Testis (tissue), 3 donors: ENCODE results near the gene TUNAR. TPM values are rescaled to one million over a fixed set of nuclear protein-coding genes. Genes with fewer than 3 reads are reported as not detected.
A peak's percentile ranks its signal among the peaks of the same experiment; 100 is the strongest.

Source experiments
- DNase-seq: peaks from one replicate; pipeline ENCODE4 v3.0.0-alpha.2; 2019
- H3K27ac ChIP-seq, 2 donors: fragments of 200-600 bp; sonication (generic); one replicate each; pipeline ENCODE4 v1.5.1; 2019
- H3K27me3 ChIP-seq: fragments of 200-600 bp; sonication (generic); one replicate; pipeline ENCODE4 v1.5.1; 2019
- H3K36me3 ChIP-seq: fragments of 200-600 bp; sonication (generic); one replicate; pipeline ENCODE4 v1.5.1; 2017; ENCODE audit warnings: low read depth; ENCODE audit errors: missing control alignments
- H3K4me1 ChIP-seq: fragments of 200-600 bp; sonication (generic); one replicate; pipeline ENCODE4 v1.5.1; 2019
- H3K4me3 ChIP-seq, 2 donors: fragments of 200-600 bp; sonication (generic); one replicate each; pipeline ENCODE4 v1.5.1; 2017 to 2019
- H3K9me3 ChIP-seq: fragments of 200-600 bp; sonication (generic); one replicate; pipeline ENCODE4 v1.5.1; 2017
- POLR2A ChIP-seq: fragments of 450-650 bp; IDR thresholded peaks from one replicate; pipeline ENCODE4 v1.6.1; 2017; ENCODE audit warnings: antibody characterized with exemption, mild to moderate bottlenecking, moderate library complexity
- WGBS, 2 donors: methylation state at CpG; one replicate each; pipeline ENCODE4 v1.1.5; 2018; 5-methylcytosine and 5-hydroxymethylcytosine counted together
- intact Hi-C: fragments of 100-400 bp; cut with DNase I; formaldehyde crosslinking; loops from one replicate; pipeline ENCODE4 v1.15.1; 2023; ENCODE audit warnings: low total_unique reads
- polyA plus RNA-seq: library from polyadenylated mRNA; stranded (reverse); fragments of 350-450 nt; fragmentation: Illumina TruSeq; extraction: RNeasy Lipid Tissue Mini Kit (QIAGEN cat#74804); gene quantifications from one replicate; pipeline ENCODE4 v1.2.3, GENCODE V29; 2014; ENCODE audit warnings: low read depth, low replicate concordance; ENCODE audit not compliant: insufficient read depth
- total RNA-seq, 2 donors: library from RNA; depleted of rRNA; stranded (reverse); fragments of >200 nt; gene quantifications; one replicate each; pipeline ENCODE4 v1.2.3, GENCODE V29; 2016
- TF ChIP-seq, protein P1 (sequence below), 3 experiments: fragments of 450-650 bp in 2 of 3; fragments of 200-600 bp in 1 of 3; sonication (generic) in 1 of 3; IDR thresholded peaks; one replicate each; pipeline ENCODE4 v1.5.1; 2016 to 2019; ENCODE audit warnings: antibody characterized with exemption in 3 of 3, mild to moderate bottlenecking in 2 of 3, moderate library complexity in 1 of 3

Gene TUNAR
- total and polyA plus RNA-seq, 3 donors from 2014 or later, result 2.3 to 4.2 (median 3.9) TPM

DNA sequence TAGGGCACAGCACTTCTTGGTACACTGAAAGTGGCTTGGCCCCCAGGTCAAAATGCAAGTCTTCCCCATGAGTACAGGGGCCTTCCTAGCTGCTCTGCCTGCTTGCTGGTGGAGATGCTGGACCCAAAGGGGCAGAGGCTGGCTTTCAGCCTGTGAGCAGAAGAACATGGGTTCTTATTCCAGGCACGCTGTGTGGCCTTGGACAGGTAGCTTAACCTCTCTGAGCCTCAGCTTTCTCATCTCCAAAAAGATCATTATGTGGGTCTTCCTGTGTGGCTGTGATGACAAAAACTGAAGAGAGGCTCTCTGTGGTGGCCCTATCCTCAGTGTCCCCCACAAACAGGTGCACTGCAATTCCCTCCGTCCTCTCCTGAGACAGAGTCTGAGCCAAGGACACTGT lies 45.6 kb upstream of the TUNAR start:
- no peaks in the 10 kb centered on the region for H3K27me3 ChIP-seq
- no peak for DNase-seq
- intact Hi-C loops, result no loop called here
- no peak overlapping the region for H3K4me3 ChIP-seq
- H3K36me3 ChIP-seq, result no peaks in the 10 kb centered on the region
- TF ChIP-seq, protein P1, sequence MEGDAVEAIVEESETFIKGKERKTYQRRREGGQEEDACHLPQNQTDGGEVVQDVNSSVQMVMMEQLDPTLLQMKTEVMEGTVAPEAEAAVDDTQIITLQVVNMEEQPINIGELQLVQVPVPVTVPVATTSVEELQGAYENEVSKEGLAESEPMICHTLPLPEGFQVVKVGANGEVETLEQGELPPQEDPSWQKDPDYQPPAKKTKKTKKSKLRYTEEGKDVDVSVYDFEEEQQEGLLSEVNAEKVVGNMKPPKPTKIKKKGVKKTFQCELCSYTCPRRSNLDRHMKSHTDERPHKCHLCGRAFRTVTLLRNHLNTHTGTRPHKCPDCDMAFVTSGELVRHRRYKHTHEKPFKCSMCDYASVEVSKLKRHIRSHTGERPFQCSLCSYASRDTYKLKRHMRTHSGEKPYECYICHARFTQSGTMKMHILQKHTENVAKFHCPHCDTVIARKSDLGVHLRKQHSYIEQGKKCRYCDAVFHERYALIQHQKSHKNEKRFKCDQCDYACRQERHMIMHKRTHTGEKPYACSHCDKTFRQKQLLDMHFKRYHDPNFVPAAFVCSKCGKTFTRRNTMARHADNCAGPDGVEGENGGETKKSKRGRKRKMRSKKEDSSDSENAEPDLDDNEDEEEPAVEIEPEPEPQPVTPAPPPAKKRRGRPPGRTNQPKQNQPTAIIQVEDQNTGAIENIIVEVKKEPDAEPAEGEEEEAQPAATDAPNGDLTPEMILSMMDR (IDR thresholded peaks at IDR 0.05), result no peak
- TF ChIP-seq POLR2A, result no peak
- no peak overlapping the region for H3K27ac ChIP-seq
- H3K9me3 ChIP-seq, result no peaks in the 10 kb centered on the region
- no peaks in the 10 kb centered on the region for H3K4me1 ChIP-seq
- WGBS, 2 donors, result 89 to 91% methylated on average over 1 to 2 of the region's 2 CpGs

DNA sequence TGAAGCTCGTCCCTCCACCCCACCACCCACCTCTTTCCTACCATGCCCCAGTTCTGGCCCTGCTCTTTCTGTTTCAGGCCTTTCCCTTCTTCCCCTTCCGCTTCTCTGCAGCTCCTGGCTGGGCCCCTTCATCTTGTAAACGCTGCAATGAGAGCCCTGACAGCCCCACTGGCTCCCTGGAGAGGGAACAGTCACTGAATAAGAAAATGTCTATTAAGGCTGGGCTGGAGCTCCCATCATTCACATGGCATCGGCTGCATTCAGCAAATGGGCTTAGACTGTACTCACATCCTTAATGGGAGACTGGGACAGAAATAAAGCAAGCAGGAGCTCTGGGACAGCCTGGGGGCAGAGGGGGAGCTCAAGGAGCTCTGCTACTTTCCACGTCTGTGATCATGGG lies 45.2 kb upstream of the TUNAR start:
- H3K4me1 ChIP-seq, result no peaks in the 10 kb centered on the region
- WGBS, 2 donors, result 50 to 56% methylated on average over 5 of the region's 5 CpGs
- TF ChIP-seq POLR2A, result no peak
- TF ChIP-seq, protein P1 (IDR thresholded peaks at IDR 0.05), result no peak
- H3K36me3 ChIP-seq, result no peaks in the 10 kb centered on the region
- intact Hi-C loops, result no loop called here
- no peak for DNase-seq
- H3K27ac ChIP-seq, result no peak overlapping the region
- no peak overlapping the region for H3K4me3 ChIP-seq
- H3K9me3 ChIP-seq, result no peaks in the 10 kb centered on the region
- no peaks in the 10 kb centered on the region for H3K27me3 ChIP-seq

DNA sequence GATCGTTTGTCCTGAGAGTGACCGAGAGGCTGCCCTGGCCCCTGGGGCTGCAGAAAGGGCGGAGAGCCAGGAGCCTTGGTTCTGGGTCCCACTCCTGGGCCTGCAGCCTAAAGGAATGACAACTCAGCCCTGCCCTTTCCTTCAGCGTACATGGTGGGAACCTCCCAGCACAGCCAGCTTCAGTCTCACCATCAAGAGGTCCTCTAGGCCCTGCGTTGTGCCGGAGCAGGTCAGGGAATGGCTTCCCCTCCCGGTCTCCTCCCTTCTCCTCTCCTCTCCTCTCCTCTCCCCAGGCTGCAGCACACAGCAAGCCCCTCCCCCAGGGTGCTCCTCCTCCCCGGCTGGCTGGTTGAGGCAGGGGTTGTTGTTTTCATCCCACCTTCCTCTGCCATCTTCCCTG lies 44.6 kb upstream of the TUNAR start:
- Histone ChIP-seq H3K36me3 (no peaks in the 10 kb centered on the region), H3K4me1 (no peaks in the 10 kb centered on the region), H3K9me3 (no peaks in the 10 kb centered on the region), H3K27ac (no peak overlapping the region), H3K27me3 (no peaks in the 10 kb centered on the region), H3K4me3 (no peak overlapping the region)
- no peak for DNase-seq
- TF ChIP-seq POLR2A, result no peak
- TF ChIP-seq, protein P1 (IDR thresholded peaks at IDR 0.05), result no peak
- WGBS, 2 donors, result 29 to 31% methylated on average over 7 to 8 of the region's 8 CpGs
- intact Hi-C loops, result no loop called here

DNA sequence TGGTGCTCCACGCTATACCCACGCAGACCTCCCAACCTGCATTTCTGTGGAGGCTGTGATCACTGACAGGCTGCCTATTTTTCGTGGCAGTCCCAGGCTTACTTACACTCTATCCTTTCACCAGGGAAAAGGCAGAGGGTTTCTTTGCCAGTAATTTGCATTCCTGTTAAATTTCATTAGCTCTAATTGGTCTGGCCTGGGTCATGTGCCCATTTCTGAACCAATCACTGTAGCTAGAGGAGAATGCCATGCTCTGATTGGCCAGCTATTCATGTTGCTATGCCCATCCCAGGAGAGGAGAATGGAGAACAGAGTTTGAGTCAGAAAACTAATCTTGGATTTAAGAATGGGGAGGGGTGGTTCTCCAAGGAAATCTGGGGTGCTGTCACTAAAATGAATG lies 43.2 kb upstream of the TUNAR start:
- no peaks in the 10 kb centered on the region for H3K4me1 ChIP-seq
- H3K36me3 ChIP-seq, result no peaks in the 10 kb centered on the region
- H3K27me3 ChIP-seq, result no peaks in the 10 kb centered on the region
- DNase-seq, result peak; percentile 51
- WGBS, 2 donors, result 51% methylated on average over 3 of the region's 3 CpGs
- intact Hi-C loops, result no loop called here
- TF ChIP-seq POLR2A, result no peak
- TF ChIP-seq, protein P1 (IDR thresholded peaks at IDR 0.05), result no peak
- H3K9me3 ChIP-seq, result no peaks in the 10 kb centered on the region
- no peak overlapping the region for H3K4me3 ChIP-seq
- no peak overlapping the region for H3K27ac ChIP-seq

DNA sequence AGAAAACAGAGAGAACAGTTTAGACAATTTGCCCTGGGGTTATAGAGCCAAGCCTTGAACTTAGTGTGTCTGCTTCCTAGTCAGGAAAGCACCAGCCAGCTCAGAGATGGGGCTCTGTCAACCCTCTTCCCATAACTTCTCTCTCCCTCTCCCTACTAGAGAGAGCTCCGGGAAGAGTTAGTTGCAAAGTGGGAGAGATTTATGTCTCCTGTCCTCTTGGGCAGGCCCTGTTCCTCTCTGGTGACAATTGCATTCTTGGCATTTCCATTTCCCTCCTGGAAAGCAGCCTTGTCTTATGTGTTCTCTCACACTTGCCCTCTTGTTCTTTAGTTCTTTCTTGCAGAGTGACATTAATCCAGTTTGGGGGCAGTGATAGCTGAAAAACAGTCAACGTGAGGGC lies 42.1 kb upstream of the TUNAR start:
- H3K27ac ChIP-seq, result no peak overlapping the region
- 12 to 23% methylated on average over 2 of the region's 2 CpGs for WGBS, 2 donors

More for the DNA sequence above, 42.1 kb upstream of the TUNAR start:
- no peaks in the 10 kb centered on the region for H3K9me3 ChIP-seq
- no peak for TF ChIP-seq POLR2A
- TF ChIP-seq, protein P1 (IDR thresholded peaks at IDR 0.05), result no peak
- no peak for DNase-seq
- no peaks in the 10 kb centered on the region for H3K4me1 ChIP-seq
- no peaks in the 10 kb centered on the region for H3K36me3 ChIP-seq
- no peak overlapping the region for H3K4me3 ChIP-seq
- intact Hi-C loops, result no loop called here
- no peaks in the 10 kb centered on the region for H3K27me3 ChIP-seq
